Frontal cortex (tissue), 4 donors: ENCODE data around the gene SRCIN1. TPM values are rescaled to one million over a fixed set of nuclear protein-coding genes. Genes with fewer than 3 reads are reported as not detected.
A peak's percentile ranks its signal among the peaks of the same experiment; 100 is the strongest.

ENCODE experiments used
- DNase-seq, 2 donors: peaks; one replicate each; pipeline ENCODE4 v3.0.0; 2012; ENCODE audit warnings: low spot score in 2 of 2
- FAIRE-seq: peaks from 2 replicates; lab custom pipeline; 2012; peaks lifted over from hg19 to GRCh38; lab: Jason Lieb, UNC
- total RNA-seq: library from RNA; depleted of rRNA; stranded (reverse); fragments of >200 nt; gene quantifications from one replicate; pipeline ENCODE4 v1.2.3, GENCODE V29; 2014
- donor health status: control.
- donor health status: control.
- donor health status: control.

The SRCIN1 gene
- total RNA-seq, 1 donor from 2014 or later: 23.6 TPM

- no peak for FAIRE-seq
- peak in 1 of 2 donors; percentile 80 for DNase-seq
These were observed 21.3 kb downstream of the SRCIN1 start for GRCh38 chr17:38584350-38584925.

DNA sequence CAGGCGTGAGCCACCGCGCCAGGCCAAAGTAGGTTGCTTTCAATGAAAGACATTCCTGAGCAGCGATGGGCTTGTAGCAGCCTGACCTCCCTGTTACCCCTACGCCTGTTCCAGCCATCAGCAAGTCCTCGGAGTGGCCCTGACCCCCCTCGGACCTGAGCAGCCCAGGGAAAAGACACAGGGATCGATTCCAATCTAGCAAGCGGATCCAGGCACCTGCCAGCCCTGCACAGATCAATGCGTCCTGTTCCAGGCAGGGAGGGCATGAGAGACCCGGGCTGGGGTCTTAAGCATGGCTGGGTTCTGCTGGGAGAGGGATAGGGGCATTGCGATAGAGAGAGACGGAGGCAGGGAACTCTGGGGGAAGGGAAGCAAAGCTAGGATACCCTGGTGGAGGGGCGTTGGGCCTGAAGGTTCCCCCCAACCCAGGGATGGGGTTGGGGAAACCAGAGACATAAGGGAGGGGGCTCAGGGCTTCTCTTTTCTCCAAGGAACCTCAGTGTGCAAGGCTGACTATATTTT is 21.9 kb downstream of the SRCIN1 start:
- DNase-seq: no peak
- FAIRE-seq: no peak

- no peak for FAIRE-seq
These were observed 22.6 kb downstream of the SRCIN1 start for GRCh38 chr17:38583176-38583575.

GRCh38 chr17:38582069-38582468 is 23.7 kb downstream of the SRCIN1 start:
- DNase-seq (no peak), FAIRE-seq (no peak)

More at GRCh38 chr17:38583176-38583575, 22.6 kb downstream of the SRCIN1 start:
- DNase-seq: no peak

- FAIRE-seq: no peak
These were observed 25.8 kb downstream of the SRCIN1 start for GRCh38 chr17:38579934-38580333.

DNA sequence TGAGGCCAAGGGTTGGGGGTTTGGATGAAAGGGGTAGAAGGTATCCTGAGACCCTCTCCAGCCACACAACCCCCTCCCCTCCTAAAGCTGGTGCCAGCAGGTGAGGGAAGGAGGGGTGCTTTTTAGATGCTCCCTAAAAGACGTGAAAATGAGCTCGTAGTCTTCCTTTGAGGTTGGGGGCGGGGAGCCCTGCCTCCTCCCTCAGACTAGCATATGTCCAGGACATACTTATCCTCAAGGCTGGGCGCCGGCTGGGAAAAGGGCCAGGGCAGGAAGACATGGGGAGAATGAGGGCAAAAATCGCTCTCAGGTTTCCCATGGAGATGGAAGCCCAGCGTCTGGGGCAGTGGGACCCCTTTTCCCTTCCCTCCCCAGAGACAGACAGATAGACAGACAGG is 26.7 kb downstream of the SRCIN1 start:
- FAIRE-seq: no peak
- peak in 1 of 2 donors; percentile 28 for DNase-seq

More at GRCh38 chr17:38579934-38580333, 25.8 kb downstream of the SRCIN1 start:
- peak; percentile 70 to 76 for DNase-seq

- DNase-seq (peak in 1 of 2 donors; percentile 24), FAIRE-seq (no peak)
These were observed 27.3 kb downstream of the SRCIN1 start for GRCh38 chr17:38578229-38579082.

- peak in 1 of 2 donors; percentile 39 for DNase-seq
- no peak for FAIRE-seq
These were observed 28.0 kb downstream of the SRCIN1 start for GRCh38 chr17:38577645-38578173.

DNA sequence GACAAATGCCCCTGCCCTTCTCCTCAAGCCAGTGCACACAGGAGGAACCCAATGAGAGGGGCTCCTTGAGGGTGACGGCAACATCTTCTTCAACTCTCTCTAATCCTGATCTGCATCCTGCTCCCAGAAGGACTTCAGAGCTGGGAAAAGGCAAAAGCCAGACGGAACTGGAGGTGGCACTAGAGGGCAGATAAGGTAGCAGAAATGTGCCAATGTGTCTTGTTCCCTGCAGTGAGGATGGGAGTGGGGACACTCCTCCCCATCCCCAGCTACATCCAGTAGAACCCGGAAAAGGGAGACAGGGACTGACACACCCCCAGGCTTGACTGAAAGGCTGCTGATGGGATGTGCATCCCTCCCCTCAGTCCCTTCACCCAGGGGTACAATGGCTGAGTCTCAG is 28.5 kb downstream of the SRCIN1 start:
- peak in 1 of 2 donors; percentile 52 for DNase-seq
- no peak for FAIRE-seq

DNA sequence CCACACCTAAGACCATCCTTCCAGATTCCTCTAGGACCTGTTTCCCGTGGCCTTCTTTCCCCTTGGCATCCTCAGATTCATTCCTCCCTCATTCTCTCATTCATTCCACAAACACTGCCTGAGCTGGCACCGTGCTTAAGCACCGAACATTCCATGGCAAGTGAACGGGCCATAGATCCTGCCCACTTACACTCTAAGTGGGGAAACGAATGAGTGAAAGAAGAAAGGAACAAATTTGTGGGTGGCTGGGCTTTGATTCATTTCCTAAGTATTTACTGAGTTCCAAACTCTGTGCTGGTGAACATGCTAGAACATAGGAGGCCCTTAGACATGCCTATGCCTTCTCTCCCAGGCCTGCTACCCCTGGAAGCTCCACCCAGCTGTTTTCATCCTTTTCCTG is 30.0 kb downstream of the SRCIN1 start:
- no peak for FAIRE-seq
- no peak for DNase-seq

GRCh38 chr17:38574712-38575111 is 31.0 kb downstream of the SRCIN1 start:
- no peak for FAIRE-seq
- DNase-seq: no peak

- FAIRE-seq (no peak), DNase-seq (peak; percentile 76 to 83)
These were observed 32.9 kb downstream of the SRCIN1 start for GRCh38 chr17:38572669-38573365.

GRCh38 chr17:38571833-38572668 is 33.7 kb downstream of the SRCIN1 start:
- no peak for FAIRE-seq
- peak in 1 of 2 donors; percentile 68 for DNase-seq

DNA sequence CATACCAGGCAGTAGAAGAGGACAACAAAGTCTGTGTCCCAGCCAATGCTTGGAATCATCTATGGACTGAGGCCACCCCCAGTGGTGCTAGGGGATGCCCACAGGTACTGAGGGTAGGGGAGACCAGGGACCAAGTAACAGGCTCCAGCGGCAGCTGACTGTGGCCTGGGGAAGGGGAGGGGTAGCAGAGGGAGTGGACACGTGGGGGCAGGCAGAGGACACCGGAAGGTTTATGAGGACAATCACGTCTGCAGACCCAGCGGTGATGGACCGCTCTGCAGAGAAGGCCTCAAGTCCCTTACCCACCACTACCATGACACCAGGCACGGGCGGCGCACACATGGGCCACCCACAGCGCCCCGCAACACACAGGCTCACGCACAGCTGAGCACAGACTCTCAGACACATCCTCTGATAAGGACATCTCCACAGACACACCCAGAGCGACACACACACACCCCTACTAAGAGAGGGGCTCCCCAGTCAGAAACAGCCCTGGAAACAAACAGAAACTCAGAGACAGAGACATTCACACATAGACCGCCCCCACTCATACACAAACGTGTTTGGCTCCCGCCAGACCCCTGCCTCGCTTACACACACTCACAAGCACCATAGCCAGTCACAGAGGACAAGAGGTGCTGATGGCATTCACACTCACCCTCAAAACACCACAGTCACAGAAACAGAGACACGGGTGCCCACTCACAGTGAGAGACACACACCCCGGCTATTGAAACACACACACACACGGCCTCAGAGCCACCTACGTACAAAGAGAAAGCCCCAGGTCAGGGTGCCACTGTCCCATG is 35.8 kb downstream of the SRCIN1 start:
- peak in 1 of 2 donors; percentile 66 for DNase-seq
- no peak for FAIRE-seq

DNA sequence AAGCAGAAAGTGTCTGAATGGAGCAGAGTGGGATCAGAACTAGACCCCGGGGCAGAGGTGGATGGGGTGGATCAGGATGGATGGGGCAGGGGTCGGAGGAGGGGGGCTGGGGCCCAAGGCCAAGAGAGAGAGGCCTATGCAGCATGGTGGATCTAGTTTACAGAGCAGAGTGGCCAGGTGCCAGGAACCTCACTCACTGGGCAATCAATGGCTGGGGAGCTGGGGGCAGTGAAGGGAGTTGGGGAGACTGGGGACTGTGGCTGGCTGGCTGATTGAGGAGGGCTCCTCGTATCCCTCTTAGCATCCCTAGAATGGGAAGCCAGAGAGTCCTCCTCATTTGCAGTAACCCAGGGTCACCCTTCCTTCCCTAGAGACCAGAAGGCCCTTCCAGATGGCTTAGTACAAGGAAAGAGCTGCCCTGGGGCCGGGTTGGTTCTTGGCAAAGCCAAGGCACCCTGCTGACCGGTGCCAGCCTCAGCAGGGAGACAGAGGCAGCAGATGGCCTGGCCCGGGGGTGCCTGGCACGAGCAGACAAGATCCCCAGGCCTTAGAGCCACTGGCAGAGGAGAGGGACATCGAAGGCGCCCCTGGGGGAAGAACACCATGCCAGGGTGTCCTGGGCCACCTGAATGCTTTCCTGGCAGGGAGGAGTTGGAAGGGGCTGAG is 36.8 kb downstream of the SRCIN1 start:
- FAIRE-seq (no peak), DNase-seq (peak in 1 of 2 donors; percentile 75)

DNA sequence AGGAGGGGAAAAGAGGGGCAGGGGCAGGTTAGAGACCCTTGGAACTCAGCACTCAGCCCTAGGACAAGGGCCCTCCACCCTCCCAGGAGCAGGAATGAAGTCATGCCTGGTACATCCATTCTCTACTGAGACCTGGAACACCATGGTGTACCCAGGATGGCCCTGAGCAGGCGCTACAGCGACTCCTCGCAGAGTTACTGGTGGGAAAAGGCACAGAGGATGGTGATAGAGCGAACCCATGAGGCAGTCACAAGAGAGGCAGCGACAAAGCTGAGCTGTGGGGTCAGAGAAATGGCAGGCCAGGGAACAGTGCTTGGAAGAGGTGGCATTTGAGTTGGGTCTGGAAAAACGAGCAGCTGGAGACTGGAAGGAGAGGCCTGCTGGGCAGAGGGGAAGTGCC is 37.5 kb downstream of the SRCIN1 start:
- no peak for DNase-seq
- FAIRE-seq: no peak

GRCh38 chr17:38567350-38567749 is 38.4 kb downstream of the SRCIN1 start:
- DNase-seq (no peak), FAIRE-seq (no peak)

- FAIRE-seq (no peak), DNase-seq (no peak)
These were observed 39.1 kb downstream of the SRCIN1 start for GRCh38 chr17:38566666-38567031.
